ENCODE measurements around the gene PRPF6. TPM values are rescaled to one million over a fixed set of nuclear protein-coding genes. Genes with fewer than 3 reads are reported as not detected.

PRPF6 gene
- polyA plus RNA-seq, 2 of the 4 experiments (the other 2 are of a cell fraction): 42.8 to 47.2 TPM

DNA sequence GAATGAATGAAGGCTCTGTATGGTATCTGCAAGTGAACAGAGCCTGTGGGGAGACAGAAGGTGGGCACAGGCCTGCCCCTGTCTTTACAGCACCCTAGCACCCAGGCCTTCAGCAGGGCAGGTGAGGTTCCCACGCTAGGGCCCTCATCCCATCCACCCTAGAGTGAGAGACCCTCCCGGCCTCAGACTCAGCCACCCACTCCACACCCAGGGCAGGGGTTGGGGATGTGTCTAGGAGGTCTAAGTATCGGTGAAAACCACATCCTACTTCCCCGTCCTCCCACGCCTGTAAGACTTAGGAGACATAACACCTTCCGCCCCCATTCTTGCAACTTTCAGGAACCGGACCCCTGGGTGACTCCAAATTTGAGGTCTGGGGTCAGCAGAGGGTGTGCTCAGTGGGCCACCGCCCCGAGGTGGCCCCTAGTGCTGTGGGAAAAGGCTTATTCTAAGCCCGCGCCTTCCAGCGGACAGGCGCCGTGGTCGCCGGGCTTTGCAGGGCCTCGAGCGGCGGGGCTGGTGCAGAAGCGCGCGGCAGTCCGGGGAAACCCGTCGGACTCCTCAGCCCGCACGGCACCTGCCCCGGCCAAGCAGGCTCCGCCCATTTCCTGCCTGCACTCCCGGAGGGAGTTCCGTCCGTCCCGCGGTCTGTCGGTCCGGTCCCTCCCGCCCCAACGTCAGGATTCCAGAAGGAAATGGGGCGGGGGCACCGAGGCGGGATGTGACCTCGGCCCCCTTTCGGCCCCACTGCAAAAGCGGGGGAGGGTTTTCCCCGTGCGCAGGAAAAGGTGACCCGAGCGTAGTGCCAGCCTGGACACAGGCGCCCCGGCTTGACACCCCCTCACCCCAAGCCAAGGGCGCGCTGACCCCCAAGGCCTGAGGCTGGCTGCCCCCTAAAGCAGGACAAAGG, 2.4 kb upstream of the PRPF6 start:
- ATAC-seq (no peak), DNase-seq (ENCODE audit: low read depth in 1 of 2, low spot score in 1 of 2) (no peak), FAIRE-seq (no peak)
- Histone ChIP-seq H3K27ac (peak overlapping the region in 1 of 2 experiments; percentile 65; a peak in 3 of 6 replicates), H3K4me2 (peak overlapping the region; percentile 54), H3K4me1 (peaks cover 48% of the 10 kb centered on the region), H3K9me3 (no peaks in the 10 kb centered on the region), H3K4me3 (no peak overlapping the region)
- 91% methylated on average over 51 of the region's 52 CpGs for WGBS (ENCODE audit: missing lambda C conversion rate)
- POLR2A ChIA-PET: no interaction called here
- TF ChIP-seq TFCP2L1 (CRISPR knock-in tag; IDR thresholded peaks at IDR 0.05): no peak
- TF ChIP-seq MYC (IDR thresholded peaks at IDR 0.05; ENCODE audit: borderline replicate concordance, low read length): no peak
- no peak for TF ChIP-seq FOSL2 (IDR thresholded peaks at IDR 0.05)
- no peak for TF ChIP-seq FOSL2 (CRISPR knock-in tag; IDR thresholded peaks at IDR 0.05)
- no peak for TF ChIP-seq SREBF2 (IDR thresholded peaks at IDR 0.05)
- no peak for TF ChIP-seq BHLHE40 (IDR thresholded peaks at IDR 0.05; ENCODE audit: low read depth, low read length)
- TF ChIP-seq, protein P1, sequence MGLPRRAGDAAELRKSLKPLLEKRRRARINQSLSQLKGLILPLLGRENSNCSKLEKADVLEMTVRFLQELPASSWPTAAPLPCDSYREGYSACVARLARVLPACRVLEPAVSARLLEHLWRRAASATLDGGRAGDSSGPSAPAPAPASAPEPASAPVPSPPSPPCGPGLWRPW (IDR thresholded peaks at IDR 0.05): no peak
- TF ChIP-seq, protein P2, sequence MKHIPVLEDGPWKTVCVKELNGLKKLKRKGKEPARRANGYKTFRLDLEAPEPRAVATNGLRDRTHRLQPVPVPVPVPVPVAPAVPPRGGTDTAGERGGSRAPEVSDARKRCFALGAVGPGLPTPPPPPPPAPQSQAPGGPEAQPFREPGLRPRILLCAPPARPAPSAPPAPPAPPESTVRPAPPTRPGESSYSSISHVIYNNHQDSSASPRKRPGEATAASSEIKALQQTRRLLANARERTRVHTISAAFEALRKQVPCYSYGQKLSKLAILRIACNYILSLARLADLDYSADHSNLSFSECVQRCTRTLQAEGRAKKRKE (CRISPR knock-in tag; IDR thresholded peaks at IDR 0.05; ENCODE audit: low read depth): no peak
- TF ChIP-seq, protein P3, sequence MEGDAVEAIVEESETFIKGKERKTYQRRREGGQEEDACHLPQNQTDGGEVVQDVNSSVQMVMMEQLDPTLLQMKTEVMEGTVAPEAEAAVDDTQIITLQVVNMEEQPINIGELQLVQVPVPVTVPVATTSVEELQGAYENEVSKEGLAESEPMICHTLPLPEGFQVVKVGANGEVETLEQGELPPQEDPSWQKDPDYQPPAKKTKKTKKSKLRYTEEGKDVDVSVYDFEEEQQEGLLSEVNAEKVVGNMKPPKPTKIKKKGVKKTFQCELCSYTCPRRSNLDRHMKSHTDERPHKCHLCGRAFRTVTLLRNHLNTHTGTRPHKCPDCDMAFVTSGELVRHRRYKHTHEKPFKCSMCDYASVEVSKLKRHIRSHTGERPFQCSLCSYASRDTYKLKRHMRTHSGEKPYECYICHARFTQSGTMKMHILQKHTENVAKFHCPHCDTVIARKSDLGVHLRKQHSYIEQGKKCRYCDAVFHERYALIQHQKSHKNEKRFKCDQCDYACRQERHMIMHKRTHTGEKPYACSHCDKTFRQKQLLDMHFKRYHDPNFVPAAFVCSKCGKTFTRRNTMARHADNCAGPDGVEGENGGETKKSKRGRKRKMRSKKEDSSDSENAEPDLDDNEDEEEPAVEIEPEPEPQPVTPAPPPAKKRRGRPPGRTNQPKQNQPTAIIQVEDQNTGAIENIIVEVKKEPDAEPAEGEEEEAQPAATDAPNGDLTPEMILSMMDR (IDR thresholded peaks at IDR 0.05): no peak
- no peak for TF ChIP-seq RAD21 (conservative IDR thresholded peaks at IDR 0.05 in 1 of 2, IDR thresholded peaks at IDR 0.05 in 1 of 2)
- no peak for TF ChIP-seq RARB (CRISPR knock-in tag; IDR thresholded peaks at IDR 0.05)
- TF ChIP-seq NPAS2 (CRISPR knock-in tag; IDR thresholded peaks at IDR 0.05; ENCODE audit: borderline replicate concordance): no peak
- no peak for TF ChIP-seq KDM1A (IDR thresholded peaks at IDR 0.05; ENCODE audit: low read depth)
- TF ChIP-seq, protein P4, sequence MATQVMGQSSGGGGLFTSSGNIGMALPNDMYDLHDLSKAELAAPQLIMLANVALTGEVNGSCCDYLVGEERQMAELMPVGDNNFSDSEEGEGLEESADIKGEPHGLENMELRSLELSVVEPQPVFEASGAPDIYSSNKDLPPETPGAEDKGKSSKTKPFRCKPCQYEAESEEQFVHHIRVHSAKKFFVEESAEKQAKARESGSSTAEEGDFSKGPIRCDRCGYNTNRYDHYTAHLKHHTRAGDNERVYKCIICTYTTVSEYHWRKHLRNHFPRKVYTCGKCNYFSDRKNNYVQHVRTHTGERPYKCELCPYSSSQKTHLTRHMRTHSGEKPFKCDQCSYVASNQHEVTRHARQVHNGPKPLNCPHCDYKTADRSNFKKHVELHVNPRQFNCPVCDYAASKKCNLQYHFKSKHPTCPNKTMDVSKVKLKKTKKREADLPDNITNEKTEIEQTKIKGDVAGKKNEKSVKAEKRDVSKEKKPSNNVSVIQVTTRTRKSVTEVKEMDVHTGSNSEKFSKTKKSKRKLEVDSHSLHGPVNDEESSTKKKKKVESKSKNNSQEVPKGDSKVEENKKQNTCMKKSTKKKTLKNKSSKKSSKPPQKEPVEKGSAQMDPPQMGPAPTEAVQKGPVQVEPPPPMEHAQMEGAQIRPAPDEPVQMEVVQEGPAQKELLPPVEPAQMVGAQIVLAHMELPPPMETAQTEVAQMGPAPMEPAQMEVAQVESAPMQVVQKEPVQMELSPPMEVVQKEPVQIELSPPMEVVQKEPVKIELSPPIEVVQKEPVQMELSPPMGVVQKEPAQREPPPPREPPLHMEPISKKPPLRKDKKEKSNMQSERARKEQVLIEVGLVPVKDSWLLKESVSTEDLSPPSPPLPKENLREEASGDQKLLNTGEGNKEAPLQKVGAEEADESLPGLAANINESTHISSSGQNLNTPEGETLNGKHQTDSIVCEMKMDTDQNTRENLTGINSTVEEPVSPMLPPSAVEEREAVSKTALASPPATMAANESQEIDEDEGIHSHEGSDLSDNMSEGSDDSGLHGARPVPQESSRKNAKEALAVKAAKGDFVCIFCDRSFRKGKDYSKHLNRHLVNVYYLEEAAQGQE (IDR thresholded peaks at IDR 0.05): no peak
- TF ChIP-seq, protein P5, sequence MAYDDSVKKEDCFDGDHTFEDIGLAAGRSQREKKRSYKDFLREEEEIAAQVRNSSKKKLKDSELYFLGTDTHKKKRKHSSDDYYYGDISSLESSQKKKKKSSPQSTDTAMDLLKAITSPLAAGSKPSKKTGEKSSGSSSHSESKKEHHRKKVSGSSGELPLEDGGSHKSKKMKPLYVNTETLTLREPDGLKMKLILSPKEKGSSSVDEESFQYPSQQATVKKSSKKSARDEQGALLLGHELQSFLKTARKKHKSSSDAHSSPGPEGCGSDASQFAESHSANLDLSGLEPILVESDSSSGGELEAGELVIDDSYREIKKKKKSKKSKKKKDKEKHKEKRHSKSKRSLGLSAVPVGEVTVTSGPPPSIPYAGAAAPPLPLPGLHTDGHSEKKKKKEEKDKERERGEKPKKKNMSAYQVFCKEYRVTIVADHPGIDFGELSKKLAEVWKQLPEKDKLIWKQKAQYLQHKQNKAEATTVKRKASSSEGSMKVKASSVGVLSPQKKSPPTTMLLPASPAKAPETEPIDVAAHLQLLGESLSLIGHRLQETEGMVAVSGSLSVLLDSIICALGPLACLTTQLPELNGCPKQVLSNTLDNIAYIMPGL (CRISPR knock-in tag; IDR thresholded peaks at IDR 0.05; ENCODE audit: borderline replicate concordance): no peak
- no peak for TF ChIP-seq MAZ (IDR thresholded peaks at IDR 0.05; ENCODE audit: borderline replicate concordance, low read depth, low read length)
- TF ChIP-seq ZNF302 (CRISPR knock-in tag; IDR thresholded peaks at IDR 0.05): no peak
- no peak for TF ChIP-seq EHF (CRISPR knock-in tag; IDR thresholded peaks at IDR 0.05)
- TF ChIP-seq ZFP36 (IDR thresholded peaks at IDR 0.05; ENCODE audit: borderline replicate concordance, partially characterized antibody): no peak
- CTCF ChIA-PET: interaction anchor here (0.9 to 3.3 kb wide), 7 partner anchors 13 to 440 kb away, joined by 3 to 27 read pairs (median 6); no protein-coding TSS in a partner anchor
